Body of pancreas (tissue), 4 donors: ENCODE results near the gene MED22. TPM values are rescaled to one million over a fixed set of nuclear protein-coding genes. Genes with fewer than 3 reads are reported as not detected.

Source experiments
- ATAC-seq: fragments of 150-250 bp; one replicate; pipeline ENCODE4 v1.9.1; 2016
- DNase-seq, 4 donors: peaks; one replicate each; pipeline ENCODE4 v3.0.0-alpha.2; 2019
- H3K27ac ChIP-seq, 4 donors: fragments of 200-600 bp; sonication (generic); 1 replicate in 3 of 4; 2 replicates in 1 of 4; pipeline versions ENCODE4 v1.5.1 to v1.6.1; 2016 to 2019; ENCODE audit warnings: mild to moderate bottlenecking in 1 of 4, mixed read lengths in 1 of 4, moderate library complexity in 1 of 4
- H3K27me3 ChIP-seq, 2 donors: fragments of 200-600 bp; sonication (generic); one replicate each; pipeline ENCODE4 v1.6.0; 2016; ENCODE audit warnings: mild to moderate bottlenecking in 1 of 2
- H3K36me3 ChIP-seq, 2 donors: fragments of 200-600 bp; sonication (generic); replicated peaks in 1 of 2; 2 replicates each; pipeline ENCODE4 v1.5.1; 2016; ENCODE audit warnings: low read depth in 2 of 2; ENCODE audit not compliant: insufficient read depth in 1 of 2
- H3K4me1 ChIP-seq: fragments of 200-600 bp; sonication (generic); one replicate; pipeline ENCODE4 v1.6.0; 2016
- H3K4me3 ChIP-seq, 2 donors: fragments of 200-600 bp; sonication (generic); 1 replicate in 1 of 2; 2 replicates in 1 of 2; pipeline ENCODE4 v1.5.1; 2016 to 2019
- H3K9me3 ChIP-seq, 3 donors: fragments of 200-600 bp; sonication (generic); 1 replicate in 2 of 3; 2 replicates in 1 of 3; pipeline ENCODE4 v1.5.1; 2016
- CTCF ChIP-seq, 7 experiments: fragments of 450-650 bp in 4 of 7; fragments of 200-600 bp in 3 of 7; sonication (generic) in 3 of 7; IDR thresholded peaks; one replicate each; pipeline ENCODE4 v1.5.1; 2016 to 2019; ENCODE audit warnings: antibody characterized with exemption in 7 of 7
- POLR2A ChIP-seq, 3 donors: fragments of 450-650 bp; IDR thresholded peaks; one replicate each; pipeline ENCODE4 v1.6.1; 2016; ENCODE audit warnings: antibody characterized with exemption in 3 of 3, mild to moderate bottlenecking in 2 of 3
- WGBS, 2 donors: methylation state at CpG; one replicate each; pipeline ENCODE4 v1.1.5; 2017; 5-methylcytosine and 5-hydroxymethylcytosine counted together
- intact Hi-C: fragments of 100-400 bp; cut with DNase I; formaldehyde crosslinking; loops from one replicate; pipeline ENCODE4 v1.15.1; 2023
- total RNA-seq, 2 donors: library from RNA; depleted of rRNA; stranded (reverse); fragments of >200 nt; gene quantifications; one replicate each; pipeline ENCODE4 v1.1.0, GENCODE V29; 2016

Gene MED22
- total RNA-seq, 2 donors from 2014 or later: 15.8 to 16.3 TPM

GRCh38 chr9:133315997-133316396 lies 31.9 kb downstream of the MED22 start:
- H3K27ac ChIP-seq: no peak overlapping the region
- no peak for TF ChIP-seq POLR2A (IDR thresholded peaks at IDR 0.05)
- TF ChIP-seq CTCF (IDR thresholded peaks at IDR 0.05): no peak
- no peak overlapping the region for H3K4me3 ChIP-seq
- WGBS, 2 donors: 47 to 57% methylated on average over 2 of the region's 2 CpGs
- no peaks in the 10 kb centered on the region for H3K9me3 ChIP-seq
- no peaks in the 10 kb centered on the region for H3K4me1 ChIP-seq
- no peaks in the 10 kb centered on the region for H3K36me3 ChIP-seq
- ATAC-seq (no peak), DNase-seq (no peak)
- no peaks in the 10 kb centered on the region for H3K27me3 ChIP-seq
- intact Hi-C loops: no loop called here

GRCh38 chr9:133309608-133310007 lies 38.3 kb downstream of the MED22 start:
- DNase-seq (no peak), ATAC-seq (no peak)
- H3K36me3 ChIP-seq: no peaks in the 10 kb centered on the region
- H3K4me1 ChIP-seq: no peaks in the 10 kb centered on the region
- TF ChIP-seq CTCF (IDR thresholded peaks at IDR 0.05) (no peak), POLR2A (IDR thresholded peaks at IDR 0.05) (no peak)
- no peaks in the 10 kb centered on the region for H3K27me3 ChIP-seq
- no peak overlapping the region for H3K4me3 ChIP-seq
- no peaks in the 10 kb centered on the region for H3K9me3 ChIP-seq
- intact Hi-C loops: no loop called here
- WGBS, 2 donors: 71 to 74% methylated on average over 6 of the region's 6 CpGs
- H3K27ac ChIP-seq: no peak overlapping the region

- no peaks in the 10 kb centered on the region for H3K9me3 ChIP-seq
- H3K36me3 ChIP-seq: no peaks in the 10 kb centered on the region
- TF ChIP-seq CTCF (IDR thresholded peaks at IDR 0.05): no peak
- no peak for TF ChIP-seq POLR2A (IDR thresholded peaks at IDR 0.05)
- ATAC-seq (no peak), DNase-seq (no peak)
- intact Hi-C loops: no loop called here
- no peaks in the 10 kb centered on the region for H3K27me3 ChIP-seq
- no peaks in the 10 kb centered on the region for H3K4me1 ChIP-seq
- H3K4me3 ChIP-seq: no peak overlapping the region
- no peak overlapping the region for H3K27ac ChIP-seq
- 61 to 68% methylated on average over 16 of the region's 16 CpGs for WGBS, 2 donors
Measured at GRCh38 chr9:133307301-133307700, 40.6 kb downstream of the MED22 start.

GRCh38 chr9:133306242-133307204 lies 41.4 kb downstream of the MED22 start:
- H3K9me3 ChIP-seq: no peaks in the 10 kb centered on the region
- H3K36me3 ChIP-seq: no peaks in the 10 kb centered on the region
- no peaks in the 10 kb centered on the region for H3K4me1 ChIP-seq
- 56 to 76% methylated on average over 15 to 31 of the region's 31 CpGs for WGBS, 2 donors
- no peak overlapping the region for H3K27ac ChIP-seq
- intact Hi-C loops: no loop called here
- no peak overlapping the region for H3K4me3 ChIP-seq
- no peaks in the 10 kb centered on the region for H3K27me3 ChIP-seq
- peak; percentile 33 for ATAC-seq
- TF ChIP-seq CTCF (IDR thresholded peaks at IDR 0.05): no peak
- no peak for TF ChIP-seq POLR2A (IDR thresholded peaks at IDR 0.05)
- no peak for DNase-seq
